Measurements from ENCODE around the gene IGFALS.

IGFALS gene

GRCh38 chr16:1775846-1776671, 17.4 kb downstream of the IGFALS start:
- Histone ChIP-seq H3K4me1 (ENCODE audit: insufficient read depth, low read length) (peaks cover 48% of the 10 kb centered on the region), H2AFZ (ENCODE audit: low read depth, low read length) (no peak overlapping the region), H3K27me3 (ENCODE audit: insufficient read depth, low read length, poor library complexity) (no peaks in the 10 kb centered on the region), H3K9ac (ENCODE audit: low read depth, low read length) (no peak overlapping the region), H4K20me1 (ENCODE audit: insufficient read depth, low read length) (peaks cover 61% of the 10 kb centered on the region), H3K4me2 (ENCODE audit: insufficient read depth, low read length) (no peak overlapping the region), H3K9me3 (ENCODE audit: insufficient read depth, low read length, severe bottlenecking) (no peaks in the 10 kb centered on the region), H3K4me3 (ENCODE audit: low read depth in 1 of 2, low read length in 2 of 2) (no peak overlapping the region), H3K79me2 (ENCODE audit: insufficient read depth, low read length) (peaks cover 68% of the 10 kb centered on the region), H3K36me3 (ENCODE audit: insufficient read depth, low read length) (peaks cover 67% of the 10 kb centered on the region), H3K27ac (ENCODE audit: low read length) (no peak overlapping the region)
- ATAC-seq (ENCODE audit: insufficient read depth, low read depth) (no peak), DNase-seq (no peak)
- TF ChIP-seq CTCF (IDR thresholded peaks at IDR 0.05; ENCODE audit: borderline replicate concordance, extremely low read depth, low read length, poor library complexity, severe bottlenecking) (no peak), EZH2 (IDR thresholded peaks at IDR 0.05; ENCODE audit: borderline replicate concordance, low read depth, low read length, severe bottlenecking) (no peak)

- no peaks in the 10 kb centered on the region for H3K27me3 ChIP-seq (ENCODE audit: insufficient read depth, low read length, poor library complexity)
- DNase-seq = no peak
- H3K4me2 ChIP-seq (ENCODE audit: insufficient read depth, low read length) = peak overlapping the region; percentile 98
- TF ChIP-seq EZH2 (IDR thresholded peaks at IDR 0.05; ENCODE audit: borderline replicate concordance, low read depth, low read length, severe bottlenecking) = no peak
- no peak for TF ChIP-seq CTCF (IDR thresholded peaks at IDR 0.05; ENCODE audit: borderline replicate concordance, extremely low read depth, low read length, poor library complexity, severe bottlenecking)
- ATAC-seq (ENCODE audit: insufficient read depth, low read depth) = no peak
- peaks cover 60% of the 10 kb centered on the region for H3K79me2 ChIP-seq (ENCODE audit: insufficient read depth, low read length)
- peak overlapping the region; percentile 99 for H3K9ac ChIP-seq (ENCODE audit: low read depth, low read length)
- H4K20me1 ChIP-seq (ENCODE audit: insufficient read depth, low read length) = peaks cover 57% of the 10 kb centered on the region
- peaks cover 64% of the 10 kb centered on the region for H3K36me3 ChIP-seq (ENCODE audit: insufficient read depth, low read length)
- peak overlapping the region in 1 of 2 experiments; percentile 90; a peak in 2 of 4 replicates for H3K4me3 ChIP-seq (ENCODE audit: low read depth in 1 of 2, low read length in 2 of 2)
- H2AFZ ChIP-seq (ENCODE audit: low read depth, low read length) = no peak overlapping the region
- no peak overlapping the region for H3K27ac ChIP-seq (ENCODE audit: low read length)
- H3K4me1 ChIP-seq (ENCODE audit: insufficient read depth, low read length) = peaks cover 41% of the 10 kb centered on the region
- no peaks in the 10 kb centered on the region for H3K9me3 ChIP-seq (ENCODE audit: insufficient read depth, low read length, severe bottlenecking)
These were observed 18.3 kb downstream of the IGFALS start for GRCh38 chr16:1775006-1775845.

GRCh38 chr16:1774448-1774780, 19.1 kb downstream of the IGFALS start:
- no peaks in the 10 kb centered on the region for H3K27me3 ChIP-seq (ENCODE audit: insufficient read depth, low read length, poor library complexity)
- no peaks in the 10 kb centered on the region for H3K9me3 ChIP-seq (ENCODE audit: insufficient read depth, low read length, severe bottlenecking)
- H4K20me1 ChIP-seq (ENCODE audit: insufficient read depth, low read length) = peaks cover 57% of the 10 kb centered on the region
- peaks cover 52% of the 10 kb centered on the region for H3K79me2 ChIP-seq (ENCODE audit: insufficient read depth, low read length)
- peaks cover 64% of the 10 kb centered on the region for H3K36me3 ChIP-seq (ENCODE audit: insufficient read depth, low read length)
- peak overlapping the region; percentile 99 for H3K9ac ChIP-seq (ENCODE audit: low read depth, low read length)
- H3K4me2 ChIP-seq (ENCODE audit: insufficient read depth, low read length) = peak overlapping the region; percentile 98
- TF ChIP-seq CTCF (IDR thresholded peaks at IDR 0.05; ENCODE audit: borderline replicate concordance, extremely low read depth, low read length, poor library complexity, severe bottlenecking) (no peak), EZH2 (IDR thresholded peaks at IDR 0.05; ENCODE audit: borderline replicate concordance, low read depth, low read length, severe bottlenecking) (no peak)
- peak overlapping the region; percentile 83; the same call in 1 of the 2 replicates for H3K27ac ChIP-seq (ENCODE audit: low read length)
- ATAC-seq (ENCODE audit: insufficient read depth, low read depth) (no peak), DNase-seq (no peak)
- H3K4me1 ChIP-seq (ENCODE audit: insufficient read depth, low read length) = peaks cover 34% of the 10 kb centered on the region
- H2AFZ ChIP-seq (ENCODE audit: low read depth, low read length) = no peak overlapping the region
- peak overlapping the region; percentile 54 to 90; a peak in 3 of 4 replicates for H3K4me3 ChIP-seq (ENCODE audit: low read depth in 1 of 2, low read length in 2 of 2)
